NCI-H526 (cell line): ENCODE measurements around the gene CAPZA3.
"Not testable (repeated sequence)": the region's sequence is repeated elsewhere in the genome, so short reads cannot be mapped to it uniquely, and the experiment has no call there.

Experiments
- DNase-seq, 2 experiments: peaks; one replicate each; lab custom pipeline; 2025; lab: John Stamatoyannopoulos, UW

CAPZA3 gene

GRCh38 chr12:18737819-18738218, at the start of gene CAPZA3, which contains the start of gene PLCZ1:
Gene CAPZA3, plus strand, starts transcription at chr12:18738119. Its CDS starts 150 bp downstream, at chr12:18738269.
Gene PLCZ1, minus strand, starts transcription at chr12:18738012. Its CDS starts 641 bp downstream, at chr12:18737371.
- no peak for DNase-seq

DNA sequence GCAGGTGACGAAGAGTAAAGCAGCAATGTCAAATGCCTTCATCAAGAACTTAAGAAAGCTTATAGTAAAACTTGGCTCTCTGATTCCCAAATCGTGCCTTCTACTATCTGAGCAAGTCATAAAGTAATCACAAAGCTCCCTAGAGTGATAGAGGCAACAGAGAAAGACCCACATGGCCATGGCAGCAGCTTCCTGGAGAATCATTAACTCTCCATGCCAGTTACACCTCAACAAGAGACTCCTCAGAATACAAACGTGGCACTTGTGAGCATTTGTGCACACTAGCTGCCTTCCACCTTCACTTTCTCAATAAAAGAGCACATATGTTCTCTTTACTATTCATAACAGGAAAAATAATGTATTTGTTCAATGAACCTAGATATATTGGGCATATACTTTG, 48.1 kb upstream of the CAPZA3 start:
- no peak for DNase-seq

DNA sequence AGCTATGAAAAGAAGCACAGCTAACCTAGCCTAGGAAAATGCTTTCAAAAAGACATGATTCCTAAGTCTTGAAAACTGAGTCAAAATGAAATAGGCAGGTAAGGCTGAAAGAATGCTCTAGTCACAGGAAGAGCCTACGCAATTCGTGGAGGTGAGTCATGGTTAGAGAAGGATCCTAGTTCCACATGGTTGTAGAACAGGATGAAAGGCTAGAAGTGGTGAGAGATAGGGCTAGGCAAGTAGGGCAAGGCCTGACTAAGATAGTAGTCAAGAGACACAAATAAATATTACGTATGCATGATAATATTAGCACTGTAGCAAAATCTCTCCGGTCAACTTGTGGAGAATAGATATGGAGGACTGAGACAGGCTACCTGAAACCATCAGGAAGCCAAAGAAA, 47.3 kb upstream of the CAPZA3 start:
- DNase-seq: no peak

DNA sequence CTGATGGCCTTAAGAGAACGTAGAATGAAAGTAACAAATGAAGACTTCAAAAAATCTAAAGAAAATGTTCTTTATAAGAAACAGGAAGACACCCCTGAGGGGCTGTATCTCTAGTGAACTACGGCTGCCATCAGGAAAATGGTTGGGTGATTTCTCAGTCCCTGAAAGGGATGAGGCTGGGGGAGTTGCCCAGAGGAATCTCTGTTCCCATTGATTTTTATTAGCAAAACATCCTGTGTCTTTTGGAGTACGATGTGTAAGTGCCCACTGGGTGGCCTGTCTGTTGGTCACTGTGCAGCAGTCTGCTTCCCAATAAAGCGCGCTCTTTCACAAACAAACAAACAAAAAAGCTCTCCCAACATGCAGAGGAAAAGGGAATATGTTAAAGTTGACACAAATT, 43.9 kb upstream of the CAPZA3 start:
- not testable (repeated sequence) for DNase-seq

- no peak for DNase-seq
Observed at GRCh38 chr12:18696971-18697602, 40.8 kb upstream of the CAPZA3 start.

- DNase-seq: no peak
Observed at GRCh38 chr12:18700271-18700670, 37.6 kb upstream of the CAPZA3 start.

DNA sequence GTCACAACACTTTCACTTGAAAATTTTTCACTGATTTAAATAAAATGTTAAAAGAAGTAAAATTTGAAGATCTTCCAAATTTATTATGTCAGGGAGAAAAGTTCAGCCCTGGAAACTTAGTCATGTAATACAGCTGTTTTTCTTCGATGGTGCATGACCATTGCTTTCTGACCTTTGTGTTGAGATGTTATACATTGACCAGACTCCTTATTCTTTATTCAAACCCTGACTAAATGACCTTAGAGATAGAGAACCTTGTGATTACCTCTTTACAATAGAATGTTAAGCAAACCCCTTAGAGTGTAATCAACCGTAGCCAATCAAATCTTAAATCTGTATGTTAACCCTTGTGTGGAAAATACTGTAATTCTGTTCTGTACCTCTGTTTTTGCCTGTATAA, 34.6 kb upstream of the CAPZA3 start:
- no peak for DNase-seq

- no peak for DNase-seq
Observed at GRCh38 chr12:18703911-18704310, 34.0 kb upstream of the CAPZA3 start.

- no peak for DNase-seq
Observed at GRCh38 chr12:18706798-18707197, 31.1 kb upstream of the CAPZA3 start.

- DNase-seq: no peak
Observed at GRCh38 chr12:18716236-18716635, 21.7 kb upstream of the CAPZA3 start.

DNA sequence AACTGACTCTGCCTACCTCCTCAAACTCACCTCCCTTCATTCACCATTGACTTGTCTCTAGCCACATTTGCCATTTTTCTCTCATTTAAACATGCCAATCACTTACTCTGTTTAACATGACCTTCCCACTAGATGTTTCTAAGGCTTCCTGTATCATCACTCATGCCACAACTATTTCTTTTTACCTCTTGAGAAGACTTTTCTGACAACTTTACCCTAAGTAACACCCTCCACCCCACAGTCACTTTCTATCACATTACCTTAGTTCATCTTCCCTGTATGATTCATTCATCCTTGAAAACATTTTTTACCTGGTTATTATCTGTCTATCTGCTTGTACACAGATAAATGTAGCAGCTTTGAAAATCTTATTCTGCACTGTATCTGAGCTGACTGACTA, 19.5 kb upstream of the CAPZA3 start:
- no peak for DNase-seq

DNA sequence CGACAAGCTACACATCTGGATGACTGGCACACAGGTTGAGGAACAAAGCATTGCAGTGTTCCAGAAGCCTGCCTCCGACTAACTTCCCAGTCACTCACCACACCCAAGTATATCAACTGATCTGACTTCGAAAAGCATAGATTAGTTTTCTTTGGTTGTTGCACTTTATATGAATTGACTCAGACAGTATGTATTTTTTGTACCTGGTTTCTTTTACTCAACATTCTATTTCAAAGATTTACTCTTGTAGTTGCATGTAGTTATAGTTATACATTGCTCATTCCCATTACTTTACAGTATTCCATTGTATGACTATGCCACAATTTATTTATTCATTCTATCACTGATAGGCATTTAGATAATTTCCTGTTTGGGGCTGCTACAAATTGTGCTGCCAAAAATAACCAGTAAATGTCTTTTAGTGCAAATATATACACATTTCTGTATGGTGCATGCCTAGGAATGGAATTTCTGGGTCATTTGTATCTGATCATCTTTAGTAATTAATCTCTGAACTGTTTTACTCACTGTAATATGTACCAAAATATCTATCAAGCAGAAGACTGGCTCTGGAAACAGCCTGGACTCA, 17.9 kb upstream of the CAPZA3 start:
- no peak for DNase-seq

DNA sequence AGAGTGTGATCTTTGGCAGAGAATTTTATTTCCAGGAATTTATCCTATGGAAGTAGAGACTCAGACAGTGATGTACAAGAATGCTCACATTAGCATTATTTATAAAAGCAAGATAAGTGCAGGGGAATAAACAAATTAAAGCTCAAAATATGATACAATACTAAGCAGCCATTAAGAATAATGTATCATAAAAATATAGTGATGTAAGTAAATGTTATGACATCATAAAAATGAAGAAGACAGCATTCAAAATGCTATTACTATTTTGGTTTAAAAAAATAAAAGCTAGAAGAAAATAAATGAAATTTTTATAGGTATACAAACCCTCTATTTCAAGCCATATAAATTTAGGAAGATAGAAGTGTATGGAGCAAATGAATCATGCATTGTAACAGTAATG, 17.2 kb upstream of the CAPZA3 start:
- no peak for DNase-seq

GRCh38 chr12:18721452-18721851, 16.5 kb upstream of the CAPZA3 start:
- no peak for DNase-seq

DNA sequence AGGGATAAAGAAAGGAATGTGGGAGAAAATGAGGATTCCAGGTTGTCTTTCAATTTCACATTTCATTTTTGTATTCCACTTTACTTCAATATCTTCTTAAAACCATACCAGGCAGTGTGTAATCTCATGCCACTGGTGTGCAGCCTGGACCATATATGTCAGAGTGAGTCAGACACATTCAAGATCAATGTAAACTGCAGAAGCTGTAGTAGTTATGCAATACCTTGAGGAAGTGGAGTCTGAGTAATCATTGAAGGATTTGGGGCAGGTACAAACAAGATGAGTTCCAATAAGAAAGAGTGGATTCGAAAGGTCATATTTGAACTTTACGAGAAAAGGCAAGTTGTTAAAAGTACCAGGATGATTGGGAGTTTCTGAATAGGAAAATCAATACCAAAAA, 14.2 kb upstream of the CAPZA3 start:
- no peak for DNase-seq

DNA sequence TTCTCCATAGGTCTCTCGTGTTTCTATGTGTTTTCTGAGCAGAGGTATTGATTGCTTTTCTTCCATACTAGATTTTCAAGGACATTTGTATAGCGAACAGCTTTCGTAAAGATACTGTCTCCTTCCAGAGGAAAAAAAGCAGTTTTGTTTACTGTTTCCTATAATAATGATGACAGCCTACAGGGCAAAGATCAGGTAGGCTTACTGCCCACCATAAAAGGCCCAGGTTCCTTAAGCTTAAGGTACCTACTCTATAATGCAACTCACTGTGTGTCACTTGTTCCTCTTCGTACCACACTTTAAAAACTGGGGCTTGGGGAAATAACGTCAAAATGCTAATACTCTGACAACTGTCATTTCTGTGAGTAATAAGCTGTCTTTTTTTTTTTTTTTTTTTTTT, 6.8 kb upstream of the CAPZA3 start:
- DNase-seq: no peak

- DNase-seq: peak in 1 of 2 experiments; percentile 2
Observed at GRCh38 chr12:18747895-18748294, 10.0 kb downstream of the CAPZA3 start.

DNA sequence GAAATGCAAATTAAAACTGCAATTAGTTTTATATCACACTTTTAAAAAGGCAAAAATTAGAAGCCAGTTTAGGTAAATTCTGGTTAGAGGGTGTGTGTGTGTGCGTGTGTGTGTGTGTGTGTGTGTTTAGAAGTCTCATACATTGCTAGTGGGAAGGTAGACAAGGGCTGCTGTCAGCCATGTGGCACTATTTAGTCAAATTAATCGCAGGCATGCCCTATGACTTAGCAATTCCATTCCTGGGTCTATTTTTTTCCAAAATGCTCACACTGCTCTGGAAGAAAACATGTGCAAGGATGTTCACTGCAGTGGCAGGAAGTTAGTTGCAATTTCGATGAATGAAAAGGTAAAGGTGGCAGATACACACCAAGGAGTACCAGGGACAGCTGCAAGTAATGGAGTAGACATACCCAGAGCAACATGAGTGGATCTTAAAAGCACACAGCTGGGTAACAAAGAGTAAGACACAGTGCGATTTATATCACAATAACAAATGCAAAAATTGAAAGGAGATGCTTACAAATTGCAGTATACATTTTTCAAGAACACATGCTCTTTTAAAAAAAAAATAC, 11.6 kb downstream of the CAPZA3 start:
- DNase-seq: no peak

DNA sequence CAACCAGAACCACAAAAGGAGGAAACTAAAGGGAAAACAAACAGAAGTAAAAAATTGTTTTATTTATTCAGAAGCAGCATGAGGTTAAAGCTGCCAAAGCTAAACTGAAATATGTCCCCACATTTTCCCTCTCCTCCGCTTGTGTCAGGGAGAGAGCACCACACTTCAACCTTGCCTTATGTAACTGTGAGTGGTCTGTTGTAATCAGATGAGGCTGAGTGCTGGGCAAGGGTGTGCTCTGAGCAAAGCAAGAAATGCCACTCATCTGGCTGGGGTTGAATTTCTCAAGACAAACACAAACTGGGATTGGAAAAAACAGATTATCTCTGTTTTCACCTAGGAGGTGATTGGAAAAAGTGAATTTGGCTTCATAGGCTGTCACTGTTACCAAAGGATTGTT, 12.2 kb downstream of the CAPZA3 start:
- no peak for DNase-seq

- no peak for DNase-seq
Observed at GRCh38 chr12:18751866-18752265, 13.9 kb downstream of the CAPZA3 start.

DNA sequence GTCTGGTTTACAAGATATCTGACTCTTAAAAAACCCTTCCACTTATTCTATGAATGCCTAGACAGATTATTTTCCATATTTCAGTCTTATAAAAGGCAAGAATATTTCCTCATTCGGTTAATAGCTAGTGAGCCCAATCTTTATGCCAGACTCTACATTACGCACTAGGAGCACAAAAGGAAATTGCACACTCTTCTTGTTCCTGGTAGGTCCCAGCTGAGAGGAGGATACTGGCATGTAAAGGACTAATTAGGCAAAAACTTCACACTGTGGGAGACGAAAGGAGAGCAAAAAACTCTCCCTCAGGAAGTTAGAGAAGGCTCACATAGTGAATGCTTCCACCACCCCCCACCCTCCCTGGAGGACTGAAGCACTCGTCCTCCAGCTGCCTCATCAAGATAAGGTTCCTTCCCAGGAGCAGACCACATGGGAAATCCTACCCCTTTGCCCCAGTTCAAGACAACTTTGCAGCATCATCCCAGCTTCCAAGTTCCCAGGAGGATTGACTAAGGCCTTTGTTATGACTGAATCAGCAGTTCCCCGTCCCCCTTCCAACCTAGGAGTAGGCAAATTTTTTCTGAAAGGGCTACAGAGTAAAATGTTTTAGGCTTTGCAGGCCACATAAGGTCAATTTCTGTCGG, 14.5 kb downstream of the CAPZA3 start:
- DNase-seq: no peak

- DNase-seq: no peak
Observed at GRCh38 chr12:18752947-18753346, 15.0 kb downstream of the CAPZA3 start.

DNA sequence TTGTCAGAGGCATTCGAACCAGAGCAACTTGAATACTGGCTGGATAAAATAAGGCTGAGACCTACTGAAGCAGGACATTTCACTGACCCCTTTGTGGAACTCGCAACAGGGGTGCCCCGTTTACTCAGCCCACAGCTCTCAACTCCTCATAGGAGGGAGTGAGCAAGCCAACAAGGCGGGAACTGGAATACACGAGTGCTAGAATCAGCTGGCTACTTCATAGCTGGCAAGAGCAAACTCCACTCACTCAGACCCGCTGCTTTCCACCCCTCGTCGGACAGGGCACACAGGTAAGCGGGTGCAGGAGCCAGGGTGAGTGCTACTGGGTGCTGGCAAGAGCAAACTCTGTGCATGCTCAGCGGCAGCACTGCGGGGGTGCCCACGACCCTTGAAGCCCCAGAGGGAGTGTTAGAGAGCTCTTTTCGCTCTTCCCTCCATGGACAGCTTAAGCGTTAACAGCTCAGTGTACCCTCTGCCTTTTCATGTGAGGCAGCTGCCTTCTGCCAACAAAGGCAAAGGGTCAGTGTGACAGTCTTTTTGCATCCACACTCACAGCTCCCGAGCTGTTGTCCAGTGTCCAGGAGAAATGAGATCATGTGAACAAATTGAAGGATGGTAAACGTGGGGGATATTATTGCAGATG, 15.7 kb downstream of the CAPZA3 start:
- no peak for DNase-seq
